Measurements from ENCODE around the gene ZBED2.
"Not testable (repeated sequence)": the region's sequence is repeated elsewhere in the genome, so short reads cannot be mapped to it uniquely, and the experiment has no call there.

The ZBED2 gene, protein sequence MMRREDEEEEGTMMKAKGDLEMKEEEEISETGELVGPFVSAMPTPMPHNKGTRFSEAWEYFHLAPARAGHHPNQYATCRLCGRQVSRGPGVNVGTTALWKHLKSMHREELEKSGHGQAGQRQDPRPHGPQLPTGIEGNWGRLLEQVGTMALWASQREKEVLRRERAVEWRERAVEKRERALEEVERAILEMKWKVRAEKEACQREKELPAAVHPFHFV

DNA sequence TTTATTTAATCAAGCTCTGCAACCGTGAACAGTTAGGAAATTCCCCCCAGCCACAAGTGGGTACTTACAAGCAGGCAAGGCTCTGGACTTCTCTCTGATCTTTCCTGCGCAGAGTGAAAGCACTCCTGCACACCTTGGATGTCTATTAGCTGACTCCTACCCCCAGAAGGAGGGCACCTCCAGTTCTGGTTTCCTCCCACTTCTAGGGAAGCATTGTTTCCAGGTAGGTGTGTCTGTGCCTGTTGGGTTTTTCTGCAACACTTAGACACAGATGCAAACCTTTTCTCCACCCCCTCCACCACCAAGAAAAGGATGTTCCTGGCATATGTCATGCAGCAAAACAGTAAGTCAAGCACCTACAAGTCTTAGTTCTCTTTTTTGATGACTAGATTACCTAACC is at the start of gene ZBED2:
Gene ZBED2, minus strand, starts transcription at position 115 of the 400 bp plus-strand sequence. CDS start 1,145 bp downstream, outside the sequence.
- DNase-seq: no peak

DNA sequence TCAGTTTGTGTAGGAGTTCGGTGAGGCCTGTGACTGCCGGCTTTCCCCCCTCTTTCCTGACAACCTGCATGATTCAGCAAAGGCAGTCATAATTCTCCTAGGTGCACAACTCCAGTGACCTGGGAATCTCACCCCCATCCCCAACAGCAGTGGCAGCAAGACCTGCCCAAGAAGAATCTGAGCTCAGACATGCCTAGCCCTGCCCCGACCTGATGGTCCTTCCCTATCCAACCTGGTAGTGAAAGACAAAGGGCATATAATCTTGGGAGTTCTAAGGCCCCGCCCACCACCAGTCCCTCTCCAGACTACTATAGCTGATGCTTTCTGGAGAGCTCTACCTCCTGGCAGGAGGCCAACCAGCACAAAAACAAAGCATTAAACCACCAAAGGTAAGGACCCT is 44.2 kb upstream of the ZBED2 start:
- no peak for DNase-seq

DNA sequence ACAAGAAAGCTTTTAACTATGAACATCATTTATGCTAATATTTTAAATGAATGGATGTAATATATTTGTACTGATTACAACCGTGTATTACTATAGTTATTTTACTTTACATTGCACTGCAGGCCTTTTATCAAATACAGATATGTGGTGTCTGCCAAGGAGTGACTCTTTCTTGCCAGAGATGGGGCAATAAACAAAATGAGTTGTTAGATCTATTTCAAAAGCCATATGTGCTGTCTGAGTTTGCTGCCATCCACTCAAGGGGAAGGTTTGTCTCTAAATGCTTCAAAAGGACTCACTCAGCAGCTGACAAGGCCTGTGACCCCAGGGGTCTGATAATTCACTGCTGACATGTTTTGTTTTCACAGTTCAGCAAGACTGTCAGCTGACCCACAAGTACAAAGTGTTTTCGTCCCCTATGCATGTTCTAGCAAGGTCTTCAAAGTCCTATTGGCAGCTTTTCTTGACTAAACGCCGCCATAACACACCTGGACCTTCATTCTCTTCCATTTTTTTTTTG is 41.3 kb upstream of the ZBED2 start:
- no peak for DNase-seq

DNA sequence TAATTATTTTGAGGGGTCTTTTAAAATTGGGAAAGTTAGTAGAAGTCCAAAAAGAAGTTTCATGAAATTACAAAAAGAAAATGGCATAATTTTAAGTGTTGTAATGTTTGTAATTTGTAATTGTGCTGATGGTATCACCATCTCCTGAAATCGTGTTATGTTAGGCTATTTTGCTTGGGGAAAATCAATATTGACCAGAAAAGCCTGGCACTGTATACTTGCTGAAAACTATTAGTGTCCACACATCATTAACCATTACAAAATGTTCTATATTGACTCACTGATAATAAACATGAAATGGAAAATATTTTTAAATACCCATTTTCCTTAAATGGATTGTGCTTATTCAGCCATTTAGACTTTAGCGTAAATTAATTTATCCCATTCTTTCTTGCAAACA is 40.3 kb upstream of the ZBED2 start:
- DNase-seq: no peak

DNA sequence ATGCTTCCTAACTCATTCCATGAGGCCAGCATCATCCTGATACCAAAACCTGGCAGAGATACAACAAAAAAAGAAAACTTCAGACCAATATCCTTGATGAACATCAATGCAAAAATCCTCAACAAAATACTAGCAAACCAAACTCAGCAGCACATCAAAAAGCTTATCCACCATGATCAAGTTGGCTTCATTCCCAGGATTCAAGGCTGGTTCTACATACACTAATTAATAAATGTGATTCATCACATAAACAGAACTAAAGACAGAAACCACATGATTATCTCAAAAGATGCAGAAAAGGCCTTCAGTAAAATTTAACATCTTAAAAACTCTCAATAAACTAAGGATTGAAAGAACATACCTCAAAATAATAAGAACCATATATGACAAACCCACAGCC is 35.5 kb upstream of the ZBED2 start:
- not testable (repeated sequence) for DNase-seq

DNA sequence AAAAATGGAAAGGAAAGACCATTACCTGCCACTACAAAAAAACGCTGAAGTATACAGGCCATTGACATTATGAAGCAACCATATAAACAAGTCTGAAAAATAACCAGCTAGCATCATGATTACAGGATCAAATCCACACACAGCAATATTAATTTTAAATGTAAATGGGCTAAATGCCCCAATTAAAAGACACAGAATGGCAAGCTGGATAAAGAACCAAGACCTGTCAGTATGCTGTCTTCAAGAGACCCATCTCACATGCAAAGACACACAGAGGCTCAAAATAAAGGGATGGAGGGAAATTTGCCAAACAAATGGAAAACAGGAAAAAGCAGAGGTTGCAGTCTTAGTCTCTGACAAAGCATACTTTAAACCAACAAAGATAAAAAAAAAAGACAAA is 33.9 kb upstream of the ZBED2 start:
- not testable (repeated sequence) for DNase-seq

DNA sequence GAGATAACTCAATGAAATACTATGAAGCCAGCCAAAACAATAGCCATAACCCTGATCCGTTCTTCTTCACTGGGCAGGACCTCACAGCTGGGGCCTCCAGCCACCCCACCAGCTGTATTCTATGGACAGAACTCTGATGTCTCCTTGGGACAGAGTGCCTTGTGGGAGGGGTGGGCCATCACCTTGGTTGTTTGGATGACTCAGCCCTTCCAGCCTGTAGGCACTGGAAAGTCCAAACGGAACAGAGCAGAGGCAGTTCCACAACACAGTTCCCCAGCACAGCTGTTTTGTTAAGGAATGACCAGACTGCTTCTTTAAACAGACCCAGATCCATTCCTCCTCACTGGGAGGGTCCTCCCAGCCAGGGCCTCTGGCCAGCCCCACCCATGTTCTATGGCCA is 31.9 kb upstream of the ZBED2 start:
- no peak for DNase-seq

DNA sequence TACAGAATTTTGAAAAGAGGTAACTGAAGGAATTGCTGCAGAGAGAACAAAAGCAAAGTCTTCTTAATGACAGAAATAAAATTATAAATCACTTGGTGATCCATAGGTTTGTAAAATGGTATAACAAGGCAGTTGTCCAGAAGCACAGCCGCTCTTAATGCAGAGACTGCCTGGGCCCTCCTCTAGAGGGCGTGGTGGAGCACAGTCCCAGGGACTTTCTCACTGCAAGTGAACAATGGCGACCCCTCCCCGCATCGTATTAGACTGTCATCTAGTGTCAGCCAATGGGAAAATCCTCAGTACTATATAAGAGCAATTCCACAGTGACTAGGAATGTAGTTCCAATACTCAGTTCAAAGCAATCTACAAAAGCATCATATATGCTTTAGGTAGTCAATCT is 26.4 kb upstream of the ZBED2 start:
- DNase-seq: peak; percentile 26 to 53

DNA sequence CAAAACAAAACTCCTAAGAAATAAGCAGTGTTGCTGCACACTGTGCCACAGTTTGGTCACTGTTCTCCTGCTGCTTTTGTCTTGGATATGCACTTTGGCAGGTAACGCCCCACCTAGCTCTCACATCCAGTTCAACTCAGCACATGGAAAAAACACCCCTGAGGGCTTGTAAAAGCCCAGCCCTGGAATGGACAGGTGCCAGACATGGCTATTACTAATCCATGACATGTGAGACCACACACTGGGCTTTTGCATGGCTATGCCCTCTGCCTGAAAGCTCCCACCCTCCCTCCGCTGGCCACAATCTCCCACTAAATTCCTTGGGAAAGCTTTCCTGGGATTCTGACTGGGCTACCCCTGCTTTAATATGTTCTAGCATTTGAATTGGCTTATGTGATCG is 24.7 kb upstream of the ZBED2 start:
- no peak for DNase-seq

DNA sequence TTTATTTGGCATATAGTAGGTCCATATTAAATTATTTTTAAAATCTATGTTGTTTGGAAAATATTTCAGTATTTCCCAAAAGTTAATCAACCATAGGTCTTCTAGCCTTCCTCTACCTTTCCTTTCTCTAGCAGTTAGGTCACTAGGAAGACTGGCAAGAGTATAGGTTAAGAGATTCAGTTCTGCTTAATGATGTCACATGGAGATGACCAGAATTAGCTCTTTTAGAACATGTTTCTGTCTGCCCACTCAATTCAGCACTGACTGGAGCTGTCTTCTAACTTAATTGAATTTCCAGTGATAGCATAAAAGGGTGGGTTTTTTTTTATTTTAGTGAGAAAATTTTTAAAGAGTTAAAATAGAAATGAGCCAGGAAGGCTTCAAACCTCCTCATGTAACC is 23.8 kb upstream of the ZBED2 start:
- DNase-seq: no peak

DNA sequence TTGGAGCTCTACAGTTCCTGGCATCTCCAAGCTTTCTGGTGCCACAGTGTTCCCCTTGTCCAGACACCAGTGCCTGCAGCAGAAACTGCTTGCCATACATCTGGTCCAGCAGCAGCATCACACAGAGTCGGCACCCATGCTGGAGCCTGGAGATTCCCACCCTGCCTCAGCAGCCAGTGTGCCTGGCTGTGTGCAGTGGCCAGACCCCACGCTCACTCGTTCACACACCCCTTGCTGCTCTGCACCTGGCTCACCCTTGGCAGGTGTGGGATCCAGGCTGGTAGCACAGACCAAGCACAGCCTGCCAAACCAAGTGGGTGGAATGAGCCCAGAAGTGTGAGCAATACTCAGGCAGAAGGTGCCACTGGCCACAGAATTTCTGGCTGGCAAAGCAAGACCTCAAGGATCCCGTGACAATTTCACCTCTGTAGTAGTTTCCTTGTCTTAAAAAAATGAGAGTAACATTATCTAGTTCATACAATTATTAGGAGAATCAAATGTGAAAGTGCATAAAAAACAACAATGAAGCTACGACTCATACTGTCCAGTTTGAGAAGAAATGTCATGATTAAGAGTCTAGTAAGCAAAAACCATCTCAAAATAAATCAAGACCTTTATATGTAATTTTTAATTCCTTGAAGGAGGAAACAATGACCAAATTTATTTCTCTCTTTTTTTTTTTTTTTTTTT is 22.9 kb upstream of the ZBED2 start:
- DNase-seq: no peak

DNA sequence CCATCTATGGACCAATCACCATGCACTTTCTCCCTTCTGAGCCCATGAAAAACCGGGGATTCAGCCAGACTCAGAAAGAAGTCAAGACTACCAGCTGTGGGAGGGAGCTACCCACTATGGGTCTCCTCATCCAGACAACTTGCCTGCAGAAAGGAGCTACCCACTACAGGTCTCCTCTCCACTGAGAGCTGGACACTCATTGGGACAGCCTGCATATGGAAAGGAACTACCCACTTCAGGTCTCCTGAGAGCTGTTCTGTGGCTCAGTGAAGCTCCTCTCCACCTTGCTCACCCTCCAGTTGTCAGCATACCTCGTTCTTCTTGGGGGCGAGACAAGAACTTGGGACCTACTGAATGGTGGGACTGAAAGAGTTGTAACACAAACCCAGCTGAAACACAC is 22.3 kb upstream of the ZBED2 start:
- DNase-seq: no peak

DNA sequence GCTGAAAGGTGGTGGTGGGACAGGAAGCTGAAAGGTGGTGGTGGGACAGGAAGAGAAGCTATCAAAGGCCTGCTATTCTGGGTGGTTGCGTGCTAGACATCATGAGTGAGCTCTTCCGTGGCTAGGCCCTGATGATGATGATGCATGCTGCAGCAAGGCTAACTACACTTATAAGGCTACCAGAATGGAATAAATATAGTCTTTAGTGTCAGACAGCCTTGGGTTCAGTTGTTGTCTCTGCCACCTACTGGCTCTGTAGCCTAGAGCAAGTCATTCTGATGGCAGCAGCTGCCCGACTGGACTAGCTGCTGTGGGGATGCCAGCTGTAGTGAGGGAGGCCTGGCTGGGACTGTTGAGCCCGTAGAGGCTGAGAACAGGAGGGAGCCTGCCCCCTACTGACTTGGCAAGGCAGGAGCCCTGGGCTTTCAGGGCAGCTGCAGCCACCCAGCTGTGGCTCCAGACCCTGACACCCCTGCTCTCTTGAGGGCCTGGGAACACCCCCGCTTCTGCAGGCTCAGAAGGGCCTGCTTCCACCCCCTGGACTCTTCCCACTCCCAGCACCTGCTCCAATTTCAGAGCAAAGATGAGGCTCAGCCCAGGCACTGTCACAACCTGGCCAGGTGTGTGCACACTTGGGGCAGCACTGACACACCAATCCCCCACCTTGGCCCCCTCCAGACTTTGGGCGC is 21.4 kb upstream of the ZBED2 start:
- DNase-seq: peak in 1 of 2 experiments; percentile 38

DNA sequence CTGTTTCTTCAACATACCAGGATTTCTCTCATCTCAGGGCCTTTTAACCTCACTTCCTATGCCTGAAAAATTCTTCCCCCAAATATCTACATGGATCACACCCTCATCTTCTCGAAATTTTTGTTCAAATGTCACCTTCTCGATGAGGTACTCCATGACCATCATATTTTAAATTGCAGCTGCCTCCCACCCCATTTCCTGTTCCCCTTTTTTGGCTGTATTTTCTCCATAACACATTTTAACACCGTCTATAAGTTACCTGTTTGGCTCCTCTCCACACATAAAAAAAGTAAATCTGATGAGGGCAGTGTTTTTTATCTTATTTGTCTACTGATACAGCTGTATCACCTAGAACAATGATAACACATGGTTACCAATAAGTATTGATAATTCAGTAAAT is 20.7 kb upstream of the ZBED2 start:
- no peak for DNase-seq

DNA sequence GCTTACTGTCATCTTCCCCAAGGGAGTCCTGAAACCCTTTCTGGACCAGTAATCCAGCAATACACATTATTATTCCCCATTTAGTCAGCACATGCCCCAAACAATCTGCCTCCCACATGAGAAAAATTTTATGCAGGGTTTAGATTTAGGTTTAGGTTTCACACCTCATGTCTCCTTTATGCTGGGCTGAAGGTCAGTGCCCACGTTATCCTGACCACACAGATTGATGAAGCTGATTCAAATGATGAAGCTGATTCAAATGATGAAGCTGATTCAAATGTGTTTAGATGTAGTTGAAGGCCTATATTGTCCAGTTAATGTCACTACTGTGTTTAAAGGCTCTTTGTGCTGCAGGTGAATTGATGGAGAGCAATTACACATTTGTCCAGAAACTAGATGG is 18.1 kb upstream of the ZBED2 start:
- no peak for DNase-seq

DNA sequence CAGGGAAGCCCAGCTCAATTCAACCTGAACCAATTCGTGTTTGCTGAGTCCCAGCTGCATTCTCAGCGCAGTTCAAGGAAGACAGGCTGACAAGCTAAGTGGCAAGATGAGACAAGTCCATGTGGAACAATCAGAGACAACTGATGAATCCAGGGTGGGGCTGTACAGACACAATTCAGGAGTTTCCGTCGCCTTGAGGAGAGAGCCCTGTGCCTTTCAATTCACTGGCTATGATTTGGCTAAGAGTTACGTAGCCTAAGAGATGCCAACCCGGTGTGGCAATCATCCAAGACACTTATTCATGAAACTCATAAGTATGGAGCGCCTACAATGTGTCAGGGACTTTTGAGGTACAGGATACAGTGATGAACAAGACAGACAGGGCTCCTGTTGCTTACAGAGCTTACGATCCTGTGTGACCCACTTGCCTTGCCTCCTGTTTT is 15.5 kb upstream of the ZBED2 start:
- no peak for DNase-seq

DNA sequence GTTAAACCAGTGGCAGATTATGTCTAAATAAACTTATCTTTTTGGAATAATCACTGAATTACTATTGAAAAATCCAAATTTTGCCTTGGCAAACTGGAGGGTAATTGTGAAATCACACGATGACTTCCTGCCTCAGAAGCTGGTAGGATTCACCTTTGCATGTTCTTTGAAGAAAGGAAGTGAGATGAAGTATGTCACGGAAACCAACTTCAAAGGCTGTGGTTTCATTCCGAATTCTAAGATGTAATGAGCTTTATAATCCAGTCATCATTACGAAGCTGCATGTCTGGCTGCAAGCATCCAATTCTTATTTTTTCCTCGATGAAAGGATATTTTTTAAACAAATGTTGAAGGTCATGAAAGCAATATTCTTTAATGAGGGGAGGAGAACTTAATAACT is 15.0 kb upstream of the ZBED2 start:
- no peak for DNase-seq

DNA sequence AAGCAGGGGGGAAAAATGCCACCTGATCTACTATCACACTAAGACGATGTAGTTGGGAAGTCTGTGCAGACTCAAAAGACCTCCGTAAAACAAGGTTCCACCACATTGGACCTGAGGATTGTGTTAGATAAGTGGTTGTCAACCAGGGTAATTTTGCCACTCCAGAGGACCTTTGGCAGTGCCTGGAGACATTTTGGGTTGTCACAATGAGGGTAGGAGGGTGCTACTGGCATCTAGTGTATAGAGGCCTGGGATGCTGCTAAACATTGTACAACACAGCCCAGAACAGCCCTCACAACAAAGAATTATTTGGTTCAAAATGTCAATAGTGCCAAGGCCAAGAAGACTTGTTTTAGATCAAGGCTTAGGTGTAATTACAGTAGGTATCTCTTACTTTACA is 14.6 kb upstream of the ZBED2 start:
- DNase-seq: no peak

DNA sequence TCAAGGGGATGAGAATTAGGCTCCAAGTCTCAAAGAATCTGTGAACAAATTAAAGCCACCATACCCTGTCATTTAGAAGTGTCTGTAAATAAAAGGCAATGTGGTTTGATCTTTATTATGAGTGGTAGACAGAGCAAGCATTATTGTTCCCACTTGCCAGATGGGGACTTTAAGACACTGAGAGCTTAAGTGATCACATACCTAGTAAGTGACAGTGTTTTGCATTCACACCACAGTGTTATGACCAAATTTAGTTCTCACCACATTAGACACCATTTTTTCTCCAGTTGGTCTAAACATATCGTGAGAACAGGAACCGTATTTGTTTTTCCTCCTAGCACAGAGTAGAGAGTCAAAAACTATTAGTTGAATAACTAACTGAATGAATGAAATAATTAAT is 13.2 kb upstream of the ZBED2 start:
- no peak for DNase-seq

DNA sequence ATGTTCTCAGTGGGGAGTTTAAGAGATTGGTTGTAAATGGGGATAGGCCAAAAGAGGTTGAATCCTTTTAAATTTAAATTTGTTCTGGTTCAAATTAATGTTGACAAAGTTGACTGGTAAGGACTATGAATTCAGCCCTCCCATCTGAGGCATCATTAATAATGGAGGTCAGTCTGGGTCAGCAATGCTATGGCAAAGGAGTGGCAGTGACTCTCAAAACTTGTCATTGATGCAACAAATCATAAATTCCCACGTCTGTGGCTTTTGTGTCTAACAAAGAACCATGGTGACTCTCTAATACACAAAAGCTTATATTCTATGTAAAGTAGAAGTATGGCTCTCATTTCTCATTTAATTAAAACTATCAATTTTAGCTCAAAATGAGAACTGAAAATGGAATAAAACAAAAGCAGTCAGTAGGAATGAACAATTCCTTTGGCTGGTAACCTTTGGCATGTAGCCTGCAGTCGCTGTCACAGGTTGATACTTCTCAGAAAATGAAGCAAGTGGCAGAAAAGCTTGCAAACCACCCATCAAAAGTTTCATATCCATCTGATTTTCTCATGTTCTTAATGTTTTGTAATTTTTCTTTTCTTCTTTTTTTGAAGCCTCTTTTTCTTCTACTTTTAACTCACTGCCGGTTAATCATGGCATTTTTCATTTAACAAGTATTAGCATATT is 12.2 kb upstream of the ZBED2 start:
- DNase-seq: no peak

DNA sequence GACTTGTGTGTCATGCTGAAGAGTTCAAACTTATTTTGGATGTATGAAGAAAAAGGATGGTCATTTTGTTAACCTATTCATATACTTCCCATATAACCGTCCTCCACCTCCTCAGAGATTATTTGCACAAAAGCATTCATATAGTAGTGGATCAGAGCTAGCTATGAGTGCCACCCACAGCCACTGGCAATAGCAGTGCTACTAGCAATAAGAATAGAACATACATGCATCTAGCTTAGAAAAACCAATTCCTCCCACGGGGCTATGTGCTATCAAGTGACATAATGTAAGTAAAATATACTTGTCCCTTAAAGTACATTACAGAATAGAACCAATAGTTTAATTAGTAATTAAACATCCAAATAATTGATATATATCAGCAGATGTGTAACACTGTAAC is 10.3 kb upstream of the ZBED2 start:
- DNase-seq: no peak

DNA sequence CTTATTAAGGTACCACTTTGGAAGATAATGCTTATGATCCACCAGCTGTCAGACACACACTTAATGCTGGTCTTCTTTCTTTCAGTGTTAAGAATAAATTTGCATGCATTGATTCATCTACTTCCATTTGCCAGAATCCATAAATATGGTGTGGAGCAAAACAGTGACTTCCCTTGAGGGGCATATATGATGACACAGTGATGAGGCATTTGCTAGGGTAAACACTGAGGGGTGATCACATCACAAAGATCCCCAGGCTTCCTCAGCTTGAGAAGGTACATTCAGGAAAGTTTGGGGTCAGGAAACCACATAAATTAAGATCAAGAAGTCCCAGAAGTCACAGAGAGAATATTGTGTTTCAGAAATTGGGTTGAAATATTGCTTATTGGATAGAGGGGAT is 9.9 kb upstream of the ZBED2 start:
- no peak for DNase-seq

DNA sequence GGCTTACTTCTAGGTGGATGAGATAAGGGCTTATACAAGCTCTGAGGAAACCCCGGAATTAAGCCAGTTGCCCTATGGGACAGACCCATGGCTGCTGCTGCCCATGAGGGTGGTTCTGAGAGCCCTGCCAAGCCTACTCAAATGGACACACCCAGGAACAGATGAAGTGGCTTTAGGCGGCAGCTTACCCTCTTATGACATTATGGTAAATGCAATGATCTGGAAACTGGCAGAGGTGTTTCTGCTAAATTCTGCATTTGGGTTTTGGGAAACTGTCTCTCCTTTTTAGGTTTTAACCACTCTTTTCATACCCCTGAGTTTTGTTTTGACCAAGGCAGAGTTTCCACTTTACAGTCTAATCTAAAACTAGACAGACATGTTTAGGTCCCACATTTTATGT is 9.0 kb upstream of the ZBED2 start:
- no peak for DNase-seq

DNA sequence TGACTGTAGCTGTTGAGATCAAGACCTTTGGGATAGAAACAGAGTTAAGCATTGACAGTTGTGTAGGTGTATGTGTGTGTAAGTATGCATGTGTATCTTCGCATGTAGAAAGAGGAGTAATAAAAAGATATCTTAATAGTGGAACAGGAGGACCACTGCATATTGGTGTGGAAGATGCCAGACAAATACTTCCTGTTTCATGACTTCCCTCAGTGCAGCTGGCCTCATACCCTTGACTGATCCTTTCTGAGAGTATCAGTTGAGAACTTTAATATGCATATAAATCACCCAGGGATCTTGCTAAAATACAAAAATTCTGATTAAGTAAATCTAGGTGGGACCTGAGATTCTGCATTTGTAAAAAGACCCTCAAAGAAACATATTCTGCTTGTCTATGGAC is 8.5 kb upstream of the ZBED2 start:
- no peak for DNase-seq

Measured in NCI-H524 (cell line).